GM12878 (cell line): Measurements from ENCODE around the gene NDOR1. TPM values are rescaled to one million over a fixed set of nuclear protein-coding genes. Genes with fewer than 3 reads are reported as not detected.
A peak's percentile ranks its signal among the peaks of the same experiment; 100 is the strongest.

Source experiments
- ATAC-seq: fragments of 200-7000 bp; cut with Tn5 transposase; 3 replicates; pipeline ENCODE4 v1.9.1; 2020; ENCODE audit warnings: mild to moderate bottlenecking, moderate library complexity
- BruUV-seq: library from RNA; stranded (reverse); fragments of 400-500 nt; replicated peaks from 2 replicates; lab custom pipeline; 2021; lab: Mats Ljungman, UMichigan
- CTCF ChIA-PET: fragments of 300-600 bp; sonication (Branson Sonifier 250); formaldehyde crosslinking; extraction: SDS; loops from one replicate; lab custom pipeline; 2021; ENCODE audit warnings: inconsistent platforms; lab: Yijun Ruan, JAX
- POLR2A ChIA-PET: fragments of 350-600 bp; formaldehyde crosslinking; extraction: SDS; loops from one replicate; lab custom pipeline; 2021; ENCODE audit warnings: inconsistent platforms; lab: Charles Lee
- RAD21 ChIA-PET: fragments of 300-600 bp; sonication (Branson Sonifier 250); formaldehyde crosslinking; loops from one replicate; lab custom pipeline; 2023; ENCODE audit warnings: antibody characterized with exemption; ENCODE audit not compliant: unreplicated experiment; lab: Charles Lee
- SMC1A ChIA-PET: fragments of 300-600 bp; sonication (Branson Sonifier 250); formaldehyde crosslinking; loops from one replicate; lab custom pipeline; 2023; ENCODE audit not compliant: unreplicated experiment, uncharacterized antibody; lab: Charles Lee
- DNase-seq: peaks from one replicate; pipeline ENCODE4 v3.0.0-alpha.2; 2011; ENCODE audit warnings: low read depth, low spot score
- FAIRE-seq: peaks from 3 replicates; lab custom pipeline; 2011; peaks lifted over from hg19 to GRCh38; lab: Jason Lieb, UNC
- H2AFZ ChIP-seq: 2 replicates; pipeline ENCODE4 v1.6.0; 2011; ENCODE audit warnings: low read depth, low read length, control low read depth; ENCODE audit not compliant: control insufficient read depth
- H3K27ac ChIP-seq: 2 replicates; pipeline ENCODE4 v1.5.1; 2011; ENCODE audit warnings: control low read depth; ENCODE audit not compliant: control insufficient read depth, insufficient read depth
- H3K27me3 ChIP-seq, 2 experiments: replicated peaks in 1 of 2; 2 replicates each; pipeline versions ENCODE4 v1.6.0 to v1.6.1; 2011; ENCODE audit warnings: low read length in 1 of 2; ENCODE audit not compliant: control insufficient read depth in 2 of 2, insufficient read depth in 2 of 2
- H3K36me3 ChIP-seq, 2 experiments: 2 replicates each; pipeline ENCODE4 v1.5.1; 2011; ENCODE audit warnings: low read length in 1 of 2; ENCODE audit not compliant: control insufficient read depth in 2 of 2, insufficient read depth in 2 of 2
- H3K4me1 ChIP-seq: 2 replicates; pipeline ENCODE4 v1.6.1; 2011; ENCODE audit warnings: mild to moderate bottlenecking, low read length, moderate library complexity, mixed read lengths; ENCODE audit not compliant: control insufficient read depth, insufficient read depth
- H3K4me2 ChIP-seq: 2 replicates; pipeline ENCODE4 v1.6.0; 2011; ENCODE audit warnings: control low read depth; ENCODE audit not compliant: control insufficient read depth, insufficient read depth
- H3K4me3 ChIP-seq: fragments of 200-600 bp; sonication (generic); 2 replicates; pipeline ENCODE4 v1.5.1; 2016
- H3K79me2 ChIP-seq: 2 replicates; pipeline ENCODE4 v1.6.0; 2011; ENCODE audit warnings: low read length; ENCODE audit not compliant: control insufficient read depth, insufficient read depth
- H3K9ac ChIP-seq: 2 replicates; pipeline ENCODE4 v1.8.0; 2011; ENCODE audit warnings: low read length, control low read depth, mixed read lengths; ENCODE audit not compliant: control insufficient read depth, insufficient read depth
- H3K9me3 ChIP-seq: replicated peaks from 3 replicates; pipeline ENCODE4 v1.5.1; 2011; ENCODE audit warnings: mild to moderate bottlenecking, low read length; ENCODE audit not compliant: control insufficient read depth, insufficient read depth
- H4K20me1 ChIP-seq: 2 replicates; pipeline ENCODE4 v1.6.0; 2011; ENCODE audit not compliant: control insufficient read depth, insufficient read depth
- MTA3 ChIP-seq: IDR thresholded peaks from 2 replicates; pipeline ENCODE4 v1.6.1; 2012; ENCODE audit warnings: low read length, inconsistent platforms, borderline replicate concordance
- RUNX3 ChIP-seq: IDR thresholded peaks from 2 replicates; pipeline ENCODE4 v1.6.1; 2012; ENCODE audit warnings: low read length, inconsistent platforms
- SPI1 ChIP-seq: IDR thresholded peaks from 2 replicates; pipeline ENCODE4 v1.6.1; 2011; ENCODE audit warnings: low read depth, mild to moderate bottlenecking, low read length, moderate library complexity, borderline replicate concordance; ENCODE audit not compliant: insufficient read depth
- TCF12 ChIP-seq: IDR thresholded peaks from 2 replicates; pipeline ENCODE4 v1.6.1; 2011; ENCODE audit warnings: low read depth, mild to moderate bottlenecking, low read length
- TCF3 ChIP-seq: IDR thresholded peaks from 2 replicates; pipeline ENCODE4 v1.6.1; 2012; ENCODE audit warnings: low read depth, mild to moderate bottlenecking, low read length, borderline replicate concordance; ENCODE audit not compliant: insufficient read depth
- WGBS: methylation state at CpG from one replicate; pipeline ENCODE4 v1.1.6; 2016; ENCODE audit warnings: low lambda C conversion rate; ENCODE audit not compliant: insufficient replicate concordance, insufficient coverage; ENCODE audit errors: missing lambda C conversion rate; 5-methylcytosine and 5-hydroxymethylcytosine counted together
- in situ Hi-C: fragments of 300-500 bp; cut with MboI; formaldehyde crosslinking; loops from 9 replicates; pipeline ENCODE4 v1.14.3; 2018; ENCODE audit warnings: mixed read lengths
- intact Hi-C: fragments of 100-400 bp; cut with micrococcal nuclease; formaldehyde crosslinking; loops from one replicate; pipeline ENCODE4 v1.14.2; 2022; ENCODE audit not compliant: unreplicated experiment
- polyA plus RNA-seq, 11 experiments: library from polyadenylated mRNA; depleted of rRNA in 4 of 11; unstranded in 6 of 11; stranded (reverse) in 5 of 11; fragments of >200 nt; fragmentation: Nextera tagmentation in 4 of 11; fragmentation: Illumina TruSeq in 1 of 11; extraction: Ambion mirVana in 4 of 11; extraction: Trizol in 1 of 11; gene quantifications; 1 replicate in 1 of 11; 2 replicates in 10 of 11; pipeline versions ENCODE4 v1.2.1 to v1.2.3, GENCODE V29; 2011 to 2016; ENCODE audit warnings: inconsistent platforms in 2 of 11, missing spikeins in 2 of 11, low read depth in 1 of 11
- total RNA-seq, 4 experiments: library from RNA; depleted of rRNA in 3 of 4; stranded (reverse); fragments of >200 nt in 3 of 4; fragmentation: Illumina TruSeq in 1 of 4; extraction: Trizol in 1 of 4; gene quantifications; 2 replicates each; pipeline versions ENCODE4 v1.2.1 to v1.2.3, GENCODE V29; 2013 to 2021

NDOR1 gene
- total and polyA plus RNA-seq, 10 of the 15 experiments (the other 5 are each of a cell fraction or from before 2014, with no cell fraction given) = 0.04 to 32.9 (median 11.1) TPM

DNA sequence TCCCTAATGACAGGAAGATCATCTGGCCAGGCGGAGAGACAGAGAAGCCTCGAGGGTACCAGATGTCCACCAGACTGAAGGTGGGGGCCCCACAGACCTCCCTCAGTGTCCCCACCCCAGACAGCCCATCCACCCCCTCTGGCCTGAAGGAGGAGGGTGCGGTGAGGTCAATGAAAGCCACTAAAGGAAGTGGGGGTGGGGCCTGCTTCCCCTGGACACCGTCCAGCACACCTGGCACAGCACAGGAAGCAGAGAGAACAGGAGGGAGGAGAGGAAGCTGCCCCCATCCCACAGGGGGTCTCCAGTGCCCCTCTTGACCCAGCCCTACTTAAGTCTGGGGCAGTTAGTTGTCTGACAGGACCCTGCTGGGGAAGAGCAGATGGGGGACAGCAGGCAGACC is 46.9 kb upstream of the NDOR1 start:
- Histone ChIP-seq H3K27me3 (no peaks in the 10 kb centered on the region), H3K9ac (no peak overlapping the region), H3K27ac (no peak overlapping the region), H3K4me1 (peaks cover 28% of the 10 kb centered on the region), H3K4me3 (0 out of 2 replicates have a peak overlapping the region, but pooled peaks have one; percentile 31), H4K20me1 (no peaks in the 10 kb centered on the region), H2AFZ (no peak overlapping the region), H3K36me3 (no peaks in the 10 kb centered on the region), H3K9me3 (no peaks in the 10 kb centered on the region; the same call in 2 of the 3 replicates), H3K4me2 (peak overlapping the region; percentile 39), H3K79me2 (no peaks in the 10 kb centered on the region)
- ATAC-seq (peak; percentile 36), DNase-seq (no peak), FAIRE-seq (no peak)
- ChIA-PET RAD21 (interaction anchor here (1.2 to 1.6 kb wide), 3 partner anchors 8 to 30 kb away, joined by 6 to 11 read pairs (median 6); partner anchors contain the start of genes ANAPC2 and SSNA1), SMC1A (interaction anchor here (0.6 kb wide), 1 partner anchor 8 kb away, joined by 4 read pairs; no protein-coding TSS in a partner anchor), CTCF (interaction anchor here (1.1 kb wide), 1 partner anchor 8 kb away, joined by 5 read pairs; no protein-coding TSS in a partner anchor), POLR2A (interaction anchor here (0.7 to 3.7 kb wide), 8 partner anchors 8 to 119 kb away, joined by 3 to 37 read pairs (median 12); partner anchors contain the start of genes ANAPC2, LRRC26, RNF208 and SSNA1)
- BruUV-seq = no TSS peak
- intact Hi-C loops = no loop called here
- peak; percentile 54 for TF ChIP-seq RUNX3
- TF ChIP-seq MTA3 = no peak
- TF ChIP-seq TCF3 = peak; percentile 58; the same call in 1 of the 2 replicates
- peak; percentile 8; the same call in 1 of the 2 replicates for TF ChIP-seq SPI1
- TF ChIP-seq TCF12 = 0 out of 2 replicates have a peak, but pooled peaks have one; percentile 72
- 26% methylated on average over 4 of the region's 4 CpGs for WGBS
- in situ Hi-C loops = no loop called here
